Nephron progenitor cell (in vitro differentiated cells): ENCODE results near the gene CCDC78.

Source experiments
- DNase-seq: peaks from one replicate; pipeline ENCODE4 v3.0.0; 2021
- H3K27ac Mint-ChIP-seq: 2 replicates; pipeline ENCODE4 v1.8.0; 2021; ENCODE audit warnings: mild to moderate bottlenecking, moderate library complexity, mixed read lengths
- H3K27me3 Mint-ChIP-seq: 2 replicates; pipeline ENCODE4 v1.8.0; 2021; ENCODE audit warnings: mild to moderate bottlenecking, low read depth, mixed read lengths; ENCODE audit not compliant: poor library complexity
- H3K36me3 Mint-ChIP-seq: 2 replicates; pipeline ENCODE4 v1.8.0; 2021; ENCODE audit warnings: low read depth, mixed read lengths
- H3K4me1 Mint-ChIP-seq: 2 replicates; pipeline ENCODE4 v1.8.0; 2021; ENCODE audit warnings: mixed read lengths
- H3K4me3 Mint-ChIP-seq: 2 replicates; pipeline ENCODE4 v1.8.0; 2021; ENCODE audit warnings: mild to moderate bottlenecking, moderate library complexity, mixed read lengths
- H3K9me3 Mint-ChIP-seq: 2 replicates; pipeline ENCODE4 v1.8.0; 2021; ENCODE audit warnings: mild to moderate bottlenecking, moderate library complexity, mixed read lengths
- CTCF ChIP-seq: fragments of 200-600 bp; sonication (generic); IDR thresholded peaks from 2 replicates; pipeline ENCODE4 v1.5.0; 2021; ENCODE audit warnings: antibody characterized with exemption

CCDC78 gene

GRCh38 chr16:762595-763268, 36.5 kb upstream of the CCDC78 start:
- Mint-ChIP-seq H3K9me3 (peaks cover 2% of the 10 kb centered on the region), H3K36me3 (no peaks in the 10 kb centered on the region), H3K4me3 (no peak overlapping the region), H3K27ac (peak overlapping the region; percentile 29), H3K27me3 (peaks cover under 1% of the 10 kb centered on the region), H3K4me1 (peaks cover 26% of the 10 kb centered on the region)
- TF ChIP-seq CTCF: no peak
- DNase-seq: no peak

- no peak for TF ChIP-seq CTCF
- no peak overlapping the region for H3K4me3 Mint-ChIP-seq
- H3K4me1 Mint-ChIP-seq: peaks cover 29% of the 10 kb centered on the region
- H3K36me3 Mint-ChIP-seq: no peaks in the 10 kb centered on the region
- H3K27ac Mint-ChIP-seq: no peak overlapping the region
- peaks cover 4% of the 10 kb centered on the region for H3K27me3 Mint-ChIP-seq
- peaks cover 5% of the 10 kb centered on the region for H3K9me3 Mint-ChIP-seq
- no peak for DNase-seq
Measured at GRCh38 chr16:761625-762513, 35.6 kb upstream of the CCDC78 start.

- DNase-seq: no peak
- Mint-ChIP-seq H3K4me3 (peak within 1 kb of the TSS; percentile 55), H3K27ac (peak within 1 kb of the TSS; percentile 85), H3K27me3 (peaks cover 6% of the 10 kb centered on the region), H3K9me3 (peaks cover 11% of the 10 kb centered on the region), H3K4me1 (peaks cover 24% of the 10 kb centered on the region), H3K36me3 (no peaks in the 10 kb centered on the region)
- no peak for TF ChIP-seq CTCF
Measured at GRCh38 chr16:760545-761343, 34.5 kb upstream of the CCDC78 start, which contains the start of gene MSLN. Gene MSLN, plus strand, starts transcription at chr16:760734. Its CDS starts 1,947 bp downstream, at chr16:762681.

- DNase-seq: no peak
- TF ChIP-seq CTCF: no peak
- Mint-ChIP-seq H3K27me3 (peaks cover 6% of the 10 kb centered on the region), H3K4me3 (peak overlapping the region; percentile 55), H3K27ac (peak overlapping the region; percentile 85), H3K36me3 (no peaks in the 10 kb centered on the region), H3K9me3 (peaks cover 11% of the 10 kb centered on the region), H3K4me1 (peaks cover 23% of the 10 kb centered on the region)
Measured at GRCh38 chr16:760065-760464, 33.8 kb upstream of the CCDC78 start.

GRCh38 chr16:759110-759910, 33.1 kb upstream of the CCDC78 start:
- H3K4me3 Mint-ChIP-seq: peak overlapping the region; percentile 55
- no peak for DNase-seq
- peaks cover 11% of the 10 kb centered on the region for H3K27me3 Mint-ChIP-seq
- H3K9me3 Mint-ChIP-seq: peaks cover 11% of the 10 kb centered on the region
- H3K4me1 Mint-ChIP-seq: peaks cover 23% of the 10 kb centered on the region
- peak overlapping the region; percentile 85 for H3K27ac Mint-ChIP-seq
- no peaks in the 10 kb centered on the region for H3K36me3 Mint-ChIP-seq
- TF ChIP-seq CTCF: no peak
